Measurements from ENCODE around the gene POC5.
"Not testable (repeated sequence)": the region's sequence is repeated elsewhere in the genome, so short reads cannot be mapped to it uniquely, and the experiment has no call there.

Gene POC5

GRCh38 chr5:75701856-75702255 is 15.4 kb downstream of the POC5 start:
- no peak for DNase-seq

GRCh38 chr5:75695472-75696351 is 21.5 kb downstream of the POC5 start:
- not testable (repeated sequence) for DNase-seq

GRCh38 chr5:75694781-75695180 is 22.5 kb downstream of the POC5 start:
- no peak for DNase-seq

GRCh38 chr5:75690669-75691068 is 26.6 kb downstream of the POC5 start:
- no peak for DNase-seq

GRCh38 chr5:75686480-75686879 is 30.8 kb downstream of the POC5 start:
- DNase-seq = no peak

- DNase-seq = no peak
Observed at GRCh38 chr5:75685141-75685540, 32.1 kb downstream of the POC5 start.

GRCh38 chr5:75681125-75681830 is 36.0 kb downstream of the POC5 start:
- no peak for DNase-seq

- DNase-seq = no peak
Observed at GRCh38 chr5:75678155-75678554, 39.1 kb downstream of the POC5 start.

- DNase-seq = no peak
Observed at GRCh38 chr5:75677607-75678006, 39.6 kb downstream of the POC5 start.

GRCh38 chr5:75675783-75676182 is 41.5 kb downstream of the POC5 start:
- no peak for DNase-seq

GRCh38 chr5:75672616-75673015 is 44.6 kb downstream of the POC5 start:
- no peak for DNase-seq

GRCh38 chr5:75671506-75671905 is 45.7 kb downstream of the POC5 start:
- DNase-seq = no peak

- DNase-seq = no peak
Observed at GRCh38 chr5:75670577-75670976, 46.7 kb downstream of the POC5 start.

- DNase-seq = peak; percentile 34
Observed at GRCh38 chr5:75668977-75669689, 48.1 kb downstream of the POC5 start.

GRCh38 chr5:75668445-75668844 is 48.8 kb downstream of the POC5 start:
- no peak for DNase-seq

- DNase-seq = no peak
Observed at GRCh38 chr5:75667586-75667985, 49.7 kb downstream of the POC5 start.

- DNase-seq = no peak
Observed at GRCh38 chr5:75666801-75667200, 50.4 kb downstream of the POC5 start.

- no peak for DNase-seq
Observed at GRCh38 chr5:75664979-75665378, 52.3 kb downstream of the POC5 start.

- DNase-seq = no peak
Observed at GRCh38 chr5:75663579-75664284, 53.5 kb downstream of the POC5 start.

GRCh38 chr5:75662061-75662460 is 55.2 kb downstream of the POC5 start:
- no peak for DNase-seq

GRCh38 chr5:75660678-75661465 is 56.4 kb downstream of the POC5 start:
- DNase-seq = no peak

- DNase-seq = no peak
Observed at GRCh38 chr5:75659791-75660450, 57.3 kb downstream of the POC5 start.
